ENCODE measurements around the gene AHNAK2. TPM values are rescaled to one million over a fixed set of nuclear protein-coding genes. Genes with fewer than 3 reads are reported as not detected.

Gene AHNAK2
- total RNA-seq, 6 experiments from 2014 or later, result 50.2 to 76.2 (median 73.7) TPM

DNA sequence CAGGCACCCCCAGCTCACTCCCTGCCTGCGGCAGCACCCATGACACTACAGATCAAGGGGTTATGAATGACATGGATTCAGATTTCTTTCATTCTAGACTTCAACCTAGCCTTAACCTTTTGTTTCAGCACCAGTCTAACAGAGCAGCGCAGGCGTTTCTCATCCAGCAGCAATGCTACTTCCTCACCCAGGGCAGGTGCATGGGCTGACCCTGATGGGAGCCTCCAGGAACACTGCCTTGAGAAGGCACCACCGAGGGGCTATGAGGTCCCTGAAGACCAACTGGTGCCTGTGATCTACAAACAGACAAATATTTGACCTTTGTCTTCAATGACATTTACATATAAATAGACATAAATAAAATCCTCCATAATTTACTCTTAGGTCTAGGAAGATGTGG is 31.9 kb upstream of the AHNAK2 start:
- Mint-ChIP-seq H3K9me3 (no peaks in the 10 kb centered on the region), H3K27me3 (ENCODE audit: insufficient read depth) (no peaks in the 10 kb centered on the region; the same call in 1 of the 2 replicates), H3K4me1 (ENCODE audit: low read depth) (peaks cover 23% of the 10 kb centered on the region), H3K27ac (no peak overlapping the region), H3K4me3 (no peak overlapping the region), H3K36me3 (ENCODE audit: low read depth) (peaks cover 13% of the 10 kb centered on the region; the same call in 1 of the 2 replicates)
- no peak for TF ChIP-seq CTCF (IDR thresholded peaks at IDR 0.05)
- no peak for DNase-seq

DNA sequence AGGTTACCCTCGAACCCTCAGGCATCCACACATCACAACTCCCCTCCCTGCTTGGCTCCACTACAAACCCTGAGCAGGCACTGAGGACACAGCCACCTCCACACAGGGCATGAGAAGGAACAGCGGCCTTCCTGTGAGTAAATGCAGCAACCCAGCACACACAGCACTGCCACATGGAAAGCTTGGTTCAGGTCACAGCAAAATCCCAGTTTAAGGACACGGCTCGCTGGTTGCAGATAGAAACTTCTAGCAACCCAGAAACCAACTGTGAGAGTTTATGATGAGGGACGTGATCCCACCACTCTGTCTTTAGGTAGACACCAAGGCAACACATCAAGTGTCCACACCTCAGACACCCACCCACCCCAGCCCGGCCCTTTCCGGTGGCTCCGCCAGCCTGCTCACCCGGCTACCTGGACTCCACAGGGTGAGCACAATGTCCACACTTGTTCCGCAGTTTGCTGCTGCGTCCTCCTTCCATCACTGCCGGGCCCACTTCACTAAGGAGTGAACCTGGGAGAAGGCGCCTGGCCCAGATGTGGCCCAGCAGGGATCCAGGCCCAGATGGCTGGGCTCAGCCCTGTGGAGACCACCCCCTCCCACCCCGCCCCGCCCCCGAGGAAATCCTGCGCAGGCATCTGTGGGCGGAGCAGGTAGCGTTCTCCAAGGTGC is 29.6 kb upstream of the AHNAK2 start:
- H3K4me3 Mint-ChIP-seq, result no peak overlapping the region
- TF ChIP-seq CTCF (IDR thresholded peaks at IDR 0.05), result no peak
- H3K4me1 Mint-ChIP-seq (ENCODE audit: low read depth), result no peaks in the 10 kb centered on the region
- H3K27me3 Mint-ChIP-seq (ENCODE audit: insufficient read depth), result no peaks in the 10 kb centered on the region; the same call in 1 of the 2 replicates
- peaks cover 13% of the 10 kb centered on the region; the same call in 1 of the 2 replicates for H3K36me3 Mint-ChIP-seq (ENCODE audit: low read depth)
- no peak for DNase-seq
- no peak overlapping the region for H3K27ac Mint-ChIP-seq
- H3K9me3 Mint-ChIP-seq, result no peaks in the 10 kb centered on the region

GRCh38 chr14:105006831-105007592 is 28.8 kb upstream of the AHNAK2 start:
- no peaks in the 10 kb centered on the region; the same call in 1 of the 2 replicates for H3K27me3 Mint-ChIP-seq (ENCODE audit: insufficient read depth)
- H3K27ac Mint-ChIP-seq, result no peak overlapping the region
- H3K36me3 Mint-ChIP-seq (ENCODE audit: low read depth), result peaks cover 10% of the 10 kb centered on the region; the same call in 1 of the 2 replicates
- no peaks in the 10 kb centered on the region for H3K4me1 Mint-ChIP-seq (ENCODE audit: low read depth)
- H3K9me3 Mint-ChIP-seq, result no peaks in the 10 kb centered on the region
- DNase-seq, result no peak
- no peak for TF ChIP-seq CTCF (IDR thresholded peaks at IDR 0.05)
- no peak overlapping the region for H3K4me3 Mint-ChIP-seq

DNA sequence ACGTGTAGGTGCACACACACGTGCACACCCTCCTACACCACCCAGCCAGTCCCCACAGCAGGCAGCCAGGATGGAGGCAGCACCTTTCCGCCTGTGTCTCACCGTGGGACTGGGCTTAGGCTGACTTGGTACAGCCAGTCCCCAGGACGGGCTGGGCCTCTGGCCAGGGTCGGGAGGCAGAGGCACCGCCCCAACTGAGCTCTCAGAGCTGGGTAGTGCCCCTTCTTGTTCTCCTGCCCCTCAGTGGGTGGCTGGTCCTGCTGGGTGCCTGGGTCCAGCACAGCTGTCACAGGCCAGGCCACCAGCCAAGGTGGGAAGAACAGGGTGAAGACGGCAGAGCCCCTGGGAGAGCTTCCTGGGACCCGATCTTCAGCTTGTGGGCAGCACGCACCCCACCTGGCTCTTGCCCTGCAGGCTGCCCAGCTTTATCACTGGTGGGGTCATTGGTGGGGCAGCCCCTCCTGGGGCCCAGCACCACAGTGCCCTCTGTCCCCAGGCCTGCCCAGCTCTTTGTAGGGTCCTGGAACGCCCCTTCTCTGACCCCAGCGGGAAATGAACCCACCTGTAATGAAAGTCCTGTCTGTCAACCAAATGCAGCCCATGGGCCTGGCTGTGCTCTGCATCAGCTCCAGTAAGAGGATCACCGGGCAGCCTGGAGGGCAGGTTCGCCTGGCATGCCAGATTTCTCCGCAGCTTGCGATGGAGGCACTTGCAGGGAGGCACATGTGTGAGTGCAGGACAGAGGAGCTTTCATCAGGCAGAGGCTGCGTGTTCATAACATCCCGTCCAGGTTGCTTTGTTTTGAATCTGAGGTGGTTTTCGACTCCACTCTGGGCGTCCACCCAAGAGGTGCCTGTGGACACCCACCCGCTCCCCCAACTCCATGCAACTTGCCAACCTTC is 28.0 kb upstream of the AHNAK2 start:
- H3K36me3 Mint-ChIP-seq (ENCODE audit: low read depth), result peaks cover 7% of the 10 kb centered on the region; the same call in 1 of the 2 replicates
- no peaks in the 10 kb centered on the region for H3K4me1 Mint-ChIP-seq (ENCODE audit: low read depth)
- H3K27me3 Mint-ChIP-seq (ENCODE audit: insufficient read depth), result no peaks in the 10 kb centered on the region; the same call in 1 of the 2 replicates
- no peak for DNase-seq
- no peak overlapping the region for H3K27ac Mint-ChIP-seq
- no peaks in the 10 kb centered on the region for H3K9me3 Mint-ChIP-seq
- TF ChIP-seq CTCF (IDR thresholded peaks at IDR 0.05), result no peak
- H3K4me3 Mint-ChIP-seq, result no peak overlapping the region

- TF ChIP-seq CTCF (IDR thresholded peaks at IDR 0.05), result no peak
- Mint-ChIP-seq H3K4me1 (ENCODE audit: low read depth) (no peaks in the 10 kb centered on the region), H3K4me3 (no peak overlapping the region), H3K27me3 (ENCODE audit: insufficient read depth) (no peaks in the 10 kb centered on the region; the same call in 1 of the 2 replicates), H3K36me3 (ENCODE audit: low read depth) (peaks cover 7% of the 10 kb centered on the region; the same call in 1 of the 2 replicates), H3K27ac (no peak overlapping the region), H3K9me3 (no peaks in the 10 kb centered on the region)
- DNase-seq, result no peak
Observed at GRCh38 chr14:105005329-105005928, 27.3 kb upstream of the AHNAK2 start.

Data from HFFc6 (cell line).